Sciatic nerve (tissue), 2 donors: ENCODE results near the gene CMSS1. TPM values are rescaled to one million over a fixed set of nuclear protein-coding genes. Genes with fewer than 3 reads are reported as not detected.
"Not testable (repeated sequence)": the region's sequence is repeated elsewhere in the genome, so short reads cannot be mapped to it uniquely, and the experiment has no call there.

Experiments
- ATAC-seq: fragments of 200-7000 bp; cut with Tn5 transposase; one replicate; pipeline ENCODE4 v1.9.1; 2020; ENCODE audit warnings: mild to moderate bottlenecking, moderate library complexity
- DNase-seq: peaks from one replicate; pipeline ENCODE4 v3.0.0-alpha.2; 2020; ENCODE audit warnings: low spot score
- intact Hi-C: fragments of 100-400 bp; cut with DNase I; formaldehyde crosslinking; loops from one replicate; pipeline ENCODE4 v1.14.2; 2022
- total RNA-seq: library from RNA; stranded (reverse); fragmentation: NEBNext Ultra II Directional; extraction: Animal tissue kit (Norgen Biotek cat#: 25700); gene quantifications from one replicate; pipeline ENCODE4 v1.2.1, GENCODE V29; 2021
- donor health status: DM: no; HTN: no; CAD: no.
- donor health status: DM: no; HTN: no; CAD: no.

Gene CMSS1
- total RNA-seq, 1 donor from 2014 or later = 26.7 TPM

DNA sequence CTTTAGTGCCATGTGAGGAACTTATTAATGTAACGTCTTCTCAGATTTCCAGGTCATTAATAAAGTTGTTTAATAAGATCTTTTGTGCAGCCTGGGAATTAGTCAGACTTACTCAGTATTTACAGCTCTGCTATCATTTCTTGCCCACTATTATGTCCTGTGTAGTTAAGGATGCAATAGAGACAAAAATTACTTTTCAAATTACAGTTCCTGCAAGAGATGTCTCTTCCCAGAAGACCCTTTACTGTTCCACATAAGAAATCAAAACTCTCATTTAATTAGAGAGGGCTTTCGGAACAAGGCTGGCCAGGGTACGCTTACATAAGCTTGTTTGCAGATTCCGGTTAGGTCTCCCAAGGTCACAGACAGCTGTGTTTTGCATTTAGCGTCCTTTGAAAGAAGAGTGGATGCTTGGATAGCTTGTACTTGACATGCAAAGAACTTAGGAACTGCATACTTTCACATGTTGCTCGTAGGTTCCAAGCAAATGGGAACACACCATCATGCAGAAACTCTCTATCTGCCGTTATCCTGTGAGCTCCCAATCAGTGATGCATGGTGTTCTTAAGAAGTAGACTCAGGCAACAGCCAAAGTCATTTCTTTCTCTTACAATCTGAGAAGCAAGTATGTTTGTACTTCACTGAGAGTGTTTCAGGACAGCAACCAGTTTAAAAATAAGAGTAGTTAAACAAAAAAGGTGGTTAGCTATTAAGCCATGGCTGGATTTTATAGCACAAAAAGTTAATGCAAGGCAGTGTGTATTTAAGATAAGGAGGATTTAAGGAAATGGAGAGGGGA lies 259.3 kb downstream of the CMSS1 start:
- peak; percentile 21 for ATAC-seq
- DNase-seq = no peak
- intact Hi-C loops = no loop called here

DNA sequence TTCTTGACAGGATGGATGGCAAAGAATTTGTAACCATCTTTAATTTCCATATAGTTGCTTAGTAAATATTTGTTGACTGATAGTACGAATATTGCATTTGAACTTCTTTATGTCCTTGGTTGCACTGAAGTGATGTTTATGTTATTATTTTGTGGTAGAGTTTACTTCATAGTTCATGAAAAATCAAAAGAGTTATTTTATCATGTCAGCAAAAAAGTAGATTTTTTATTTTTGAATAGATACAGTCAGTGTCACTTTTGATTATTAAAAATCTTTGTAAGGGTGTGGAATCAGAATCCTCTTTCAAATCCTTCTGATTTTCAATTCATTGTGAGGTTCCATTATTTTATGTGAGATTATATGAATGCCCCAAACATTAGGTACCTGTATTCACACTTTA lies 261.7 kb downstream of the CMSS1 start:
- no peak for DNase-seq
- intact Hi-C loops = no loop called here

DNA sequence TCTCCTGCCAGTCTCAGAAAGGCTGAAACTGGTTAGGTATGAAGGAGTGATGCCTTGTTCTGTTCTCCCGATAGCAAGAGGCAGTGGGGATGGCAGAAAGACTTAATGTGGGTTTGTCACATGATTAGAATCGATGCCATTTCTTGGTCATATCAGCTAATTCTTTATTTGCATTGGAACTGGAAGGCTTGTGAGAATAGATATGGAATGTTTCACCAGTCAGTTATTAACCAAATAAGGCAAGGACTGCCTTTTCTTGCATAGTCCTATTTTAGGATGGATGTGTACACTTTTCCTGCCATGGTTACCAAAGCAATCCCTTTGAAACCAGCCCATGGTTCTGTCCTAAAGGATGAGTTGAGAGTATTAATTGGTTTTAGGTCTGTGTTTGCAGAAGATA lies 262.9 kb downstream of the CMSS1 start:
- no peak for ATAC-seq
- DNase-seq = no peak
- intact Hi-C loops = no loop called here

More for the DNA sequence above, 261.7 kb downstream of the CMSS1 start:
- no peak for ATAC-seq

DNA sequence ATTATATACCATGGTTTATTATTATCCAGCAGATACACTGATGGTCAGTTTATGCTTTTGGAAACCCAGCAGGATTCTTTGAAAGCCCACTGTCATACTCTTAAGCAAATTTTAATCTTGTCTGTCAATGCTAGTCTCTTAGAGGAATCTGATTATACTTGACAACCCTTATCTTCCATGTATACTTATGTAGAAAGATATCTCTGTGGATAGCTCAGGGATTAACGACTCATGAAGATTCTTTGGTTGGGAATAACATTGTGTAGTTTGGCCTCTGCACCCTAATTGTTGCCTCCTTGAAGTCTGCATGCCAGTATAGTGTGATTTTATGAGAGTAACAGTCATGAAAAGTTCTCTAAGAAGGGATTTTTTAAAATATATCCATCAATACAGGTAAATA lies 263.6 kb downstream of the CMSS1 start:
- DNase-seq (no peak), ATAC-seq (no peak)
- intact Hi-C loops = no loop called here

DNA sequence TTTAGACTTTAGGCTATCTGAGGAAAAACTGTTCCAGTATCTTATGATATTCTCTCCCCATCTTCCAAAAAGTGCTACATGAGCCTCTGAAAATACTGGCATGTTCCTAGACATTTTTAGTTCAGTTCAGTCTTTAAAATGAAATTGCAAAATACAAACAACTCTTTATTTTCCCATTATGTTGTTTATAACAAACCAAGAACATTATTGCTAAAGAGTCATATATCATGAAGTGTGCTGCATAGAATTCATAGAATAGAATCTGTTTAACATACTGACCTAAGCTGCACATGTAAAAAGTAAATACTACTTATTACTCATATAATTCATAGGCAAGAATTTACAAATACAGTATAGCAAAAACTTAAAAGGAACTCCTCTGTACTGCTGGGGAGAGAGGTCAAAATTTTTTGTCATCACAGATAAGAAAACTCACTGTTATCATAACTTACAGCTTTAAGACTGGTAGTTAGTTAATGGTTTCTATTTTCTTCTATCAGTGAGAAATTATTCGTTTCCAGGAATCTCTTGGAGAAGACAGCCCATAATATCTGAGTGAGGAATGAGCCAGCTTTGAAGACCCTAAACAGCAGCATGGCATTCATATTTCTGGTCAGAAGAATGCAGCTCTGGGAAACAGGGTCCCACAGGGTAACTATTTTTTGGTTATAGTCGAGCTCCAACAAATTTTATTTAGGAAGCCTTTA lies 264.5 kb downstream of the CMSS1 start:
- no peak for DNase-seq
- intact Hi-C loops = no loop called here
- ATAC-seq = no peak

DNA sequence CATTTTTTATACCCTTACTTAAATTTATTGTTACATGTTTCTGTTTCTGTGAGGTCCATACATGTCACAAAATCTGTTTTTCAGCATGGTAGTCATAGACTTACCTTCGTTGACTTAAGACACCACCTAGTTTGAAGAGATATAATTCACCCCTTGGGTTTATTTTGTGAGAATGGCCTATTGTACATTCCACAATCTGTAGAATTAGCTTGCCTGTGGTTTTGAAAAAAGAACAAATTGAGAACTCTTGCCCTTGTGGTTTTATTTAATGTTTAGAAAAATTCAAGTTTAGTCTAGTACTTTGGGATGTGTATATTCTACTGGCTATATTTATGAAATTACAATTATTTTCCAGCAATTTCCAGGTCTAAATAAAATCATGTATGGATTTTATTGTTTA lies 265.1 kb downstream of the CMSS1 start:
- DNase-seq = no peak
- ATAC-seq = no peak
- intact Hi-C loops = no loop called here

DNA sequence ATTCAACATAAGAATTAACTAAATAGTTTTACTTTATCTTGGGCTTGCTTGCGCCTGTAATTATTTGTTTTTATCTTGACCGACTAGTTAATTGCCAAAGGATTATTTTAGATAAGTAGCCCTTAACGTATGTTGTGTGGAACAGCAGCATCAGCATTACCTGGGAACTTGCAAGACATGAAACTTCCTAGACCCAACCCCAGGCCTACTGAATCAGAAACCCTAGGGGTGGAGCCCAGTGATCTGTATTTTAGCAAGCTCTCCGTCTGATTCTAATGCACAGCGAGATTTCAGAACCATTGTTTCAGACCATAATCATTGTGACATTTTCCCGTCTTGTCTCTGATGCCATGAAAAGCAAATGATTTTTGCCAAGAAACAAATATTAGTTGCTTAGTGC lies 265.5 kb downstream of the CMSS1 start:
- intact Hi-C loops = no loop called here
- ATAC-seq (no peak), DNase-seq (no peak)

DNA sequence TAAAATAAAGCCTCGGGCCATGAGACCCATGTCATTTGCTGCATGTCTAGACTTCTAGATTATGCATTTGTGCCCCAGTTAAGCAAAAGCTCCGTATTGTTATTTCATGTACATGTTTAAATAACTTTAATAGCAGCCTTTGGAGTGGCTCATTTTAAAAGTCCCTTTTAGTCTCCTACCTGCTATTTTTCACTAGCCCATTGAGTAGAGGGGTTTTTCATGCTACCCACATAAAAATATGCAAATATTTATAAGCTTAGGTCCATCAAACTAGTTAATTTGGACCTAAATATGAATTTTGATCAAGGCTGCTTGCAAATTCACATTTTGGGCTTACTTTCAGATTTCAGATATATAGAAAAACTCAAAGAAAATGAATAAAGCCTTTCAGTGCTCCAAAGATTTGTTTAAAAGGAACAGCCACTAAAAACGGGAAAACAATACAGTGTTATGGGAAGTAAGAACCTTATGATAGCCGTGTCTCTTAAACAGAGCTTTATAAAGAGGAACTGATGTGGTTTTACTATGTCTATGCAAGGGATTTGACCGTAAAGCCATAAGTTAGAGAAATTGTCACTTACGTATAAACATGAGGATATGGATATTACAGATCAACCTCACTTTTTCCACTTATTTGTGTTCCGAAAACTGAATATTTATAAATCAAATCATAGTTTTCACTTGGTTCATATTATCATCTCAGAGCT lies 266.6 kb downstream of the CMSS1 start:
- intact Hi-C loops = no loop called here
- DNase-seq (no peak), ATAC-seq (peak; percentile 53)

DNA sequence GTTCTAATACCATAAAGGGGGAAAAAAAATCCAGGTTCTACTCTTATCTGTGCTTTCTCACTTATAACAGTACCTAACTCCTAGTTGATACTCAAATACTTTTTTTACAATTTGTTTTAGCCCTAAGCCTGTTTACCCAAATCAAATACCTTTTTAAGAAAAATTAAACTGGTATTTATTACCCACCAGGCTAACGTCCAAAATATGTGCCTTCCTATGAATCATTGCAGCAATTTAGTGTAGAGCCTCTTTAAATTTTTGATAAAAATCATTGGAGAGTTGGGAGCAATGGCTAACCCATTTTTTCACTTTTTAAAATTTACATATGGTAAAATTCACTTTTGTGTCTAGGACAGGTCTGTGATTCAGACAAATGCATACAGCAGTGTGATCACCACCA lies 268.7 kb downstream of the CMSS1 start:
- no peak for ATAC-seq
- intact Hi-C loops = no loop called here

DNA sequence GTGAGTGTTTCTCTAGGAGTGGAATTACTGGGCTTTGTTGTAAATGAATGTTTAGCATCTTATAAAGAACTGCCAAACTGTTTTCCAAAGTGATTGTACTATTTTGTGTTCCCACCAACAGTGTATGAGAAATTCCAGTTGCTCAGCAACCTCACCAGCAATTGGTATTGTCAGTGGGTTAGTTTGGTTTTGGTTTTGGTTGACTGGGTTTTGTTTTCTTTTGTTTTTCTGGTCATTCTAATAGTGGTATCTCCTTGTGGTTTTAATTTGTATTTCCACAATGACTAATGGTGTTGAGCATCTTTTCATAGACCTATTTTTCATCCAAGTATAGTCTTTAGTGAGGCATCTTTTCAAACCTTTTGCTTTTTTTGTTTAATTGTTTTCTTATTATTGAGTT lies 269.5 kb downstream of the CMSS1 start:
- ATAC-seq = no peak
- intact Hi-C loops = no loop called here
- DNase-seq = no peak

More for the DNA sequence above, 268.7 kb downstream of the CMSS1 start:
- DNase-seq = no peak

DNA sequence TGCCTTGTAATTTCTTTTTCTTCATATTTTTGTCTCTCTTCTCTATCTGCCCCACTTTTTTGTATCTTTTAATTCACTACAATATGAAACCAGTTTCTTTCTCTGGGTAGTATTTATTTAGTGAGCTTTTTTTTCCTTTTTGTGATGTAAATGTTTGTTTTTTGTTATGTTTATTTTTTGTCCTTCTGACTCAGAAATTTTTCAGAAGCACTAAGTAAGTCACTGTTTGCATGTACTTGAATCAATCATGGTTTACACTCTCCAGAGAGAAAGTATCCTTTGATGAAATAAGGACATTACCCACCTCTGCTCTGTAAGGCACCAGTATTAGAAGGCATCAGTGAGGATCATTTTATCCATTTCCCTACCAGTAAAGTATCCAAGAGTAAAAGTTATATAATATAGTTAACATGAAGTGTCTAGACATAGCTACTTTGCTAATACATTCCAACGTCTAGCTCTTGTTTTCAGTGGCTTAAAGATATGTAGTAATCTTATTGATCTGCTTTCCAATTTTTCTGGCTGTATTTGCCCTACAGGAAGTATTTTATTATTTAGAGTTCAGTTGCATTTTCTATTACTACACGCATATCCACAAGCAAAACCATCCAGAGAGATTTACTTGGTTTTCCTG lies 271.2 kb downstream of the CMSS1 start:
- DNase-seq (no peak), ATAC-seq (no peak)
- intact Hi-C loops = no loop called here

DNA sequence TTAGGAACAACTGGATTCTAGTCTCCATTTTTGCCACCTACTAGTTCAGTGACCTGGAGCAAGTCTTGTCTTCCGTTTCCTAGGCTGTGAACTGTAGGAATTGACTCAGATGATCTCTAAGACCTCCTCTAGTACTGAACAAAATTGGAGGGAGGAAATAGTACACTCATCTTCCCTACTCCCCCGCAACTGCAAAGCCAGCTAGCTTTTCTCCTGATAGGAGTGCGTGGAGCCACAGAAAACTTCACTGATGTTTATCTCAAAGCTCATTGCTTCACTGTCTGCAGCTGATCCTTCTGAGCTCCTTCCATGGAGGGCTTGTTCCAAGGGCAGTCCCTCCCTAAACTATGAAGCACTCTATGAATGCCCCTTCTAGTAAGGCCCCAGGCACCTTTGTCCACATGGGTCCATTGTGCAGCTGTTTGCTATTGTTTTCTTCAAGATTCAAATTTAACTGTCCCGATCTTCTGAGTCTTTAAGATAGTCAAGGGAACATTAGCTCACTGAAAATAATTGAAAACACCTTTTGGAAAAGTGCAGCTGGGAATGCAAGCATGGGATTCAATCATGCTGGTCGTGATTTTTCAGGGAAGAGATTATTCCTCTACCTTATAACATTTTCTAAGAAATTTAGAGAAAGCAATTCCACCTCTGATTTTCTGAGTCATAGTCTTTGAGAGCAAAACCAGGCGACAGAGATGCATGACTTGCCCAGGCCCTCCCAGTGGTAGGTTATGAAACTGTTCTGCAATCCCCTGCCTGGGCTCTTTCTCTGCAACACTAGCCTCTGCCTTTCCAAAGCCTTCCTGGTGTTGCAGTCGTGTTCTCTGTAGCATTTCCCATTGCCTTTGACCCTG lies 272.4 kb downstream of the CMSS1 start:
- ATAC-seq = peak; percentile 55
- intact Hi-C loops = no loop called here
- no peak for DNase-seq

DNA sequence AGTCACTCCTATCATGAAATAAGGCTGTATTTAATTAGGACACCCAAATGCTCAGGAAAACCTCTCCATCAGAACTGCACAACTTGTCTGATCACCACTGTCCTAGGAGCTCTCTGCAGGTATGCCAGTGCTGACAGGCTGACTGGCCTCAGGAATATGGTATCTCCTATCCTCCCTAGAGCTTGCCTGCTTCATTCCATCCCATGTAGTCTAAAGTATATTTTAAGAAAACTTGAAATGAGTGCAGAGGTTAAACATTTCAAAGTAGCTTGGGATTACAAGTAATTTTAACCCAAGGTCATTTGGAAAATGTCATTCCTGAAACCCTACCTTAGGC lies 273.0 kb downstream of the CMSS1 start:
- DNase-seq (no peak), ATAC-seq (no peak)
- intact Hi-C loops = no loop called here

DNA sequence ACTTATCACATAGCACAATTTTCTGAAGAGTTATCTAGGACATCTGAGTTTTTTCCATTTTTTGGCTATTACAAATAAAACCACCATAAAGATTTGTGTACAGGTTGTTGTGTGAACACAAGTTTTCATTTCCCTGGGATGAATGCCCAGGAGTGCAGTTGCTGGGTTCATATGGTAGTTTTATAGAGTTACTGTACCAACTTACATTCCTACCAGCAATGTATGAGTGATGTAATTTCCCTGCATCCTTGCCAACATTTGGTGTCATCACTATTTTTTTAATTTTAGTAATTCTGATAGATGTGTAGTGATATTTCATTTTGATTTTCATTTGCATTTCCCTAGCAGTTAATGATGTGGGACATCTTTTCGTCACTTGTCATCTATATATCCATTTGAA lies 276.2 kb downstream of the CMSS1 start:
- ATAC-seq = no peak
- DNase-seq = no peak
- intact Hi-C loops = no loop called here

DNA sequence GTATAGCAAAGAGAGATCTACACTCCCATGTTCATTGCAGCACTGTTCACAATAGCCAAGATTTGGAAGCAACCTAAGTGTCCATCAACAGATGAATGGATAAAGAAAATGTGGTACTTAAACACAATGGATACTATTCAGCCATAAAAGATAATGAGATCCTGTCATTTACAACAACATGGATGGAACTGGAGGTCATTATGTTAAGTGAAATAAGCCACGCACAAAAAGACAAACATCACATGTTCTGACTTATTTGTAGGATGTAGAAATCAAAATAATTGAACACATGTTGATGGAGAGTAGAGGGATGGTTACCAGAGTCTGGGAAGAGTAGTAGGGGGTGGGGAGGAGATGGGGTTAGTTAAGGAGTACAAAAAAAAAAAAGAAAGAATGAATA lies 278.6 kb downstream of the CMSS1 start:
- DNase-seq, intact Hi-C loops, ATAC-seq: not testable (repeated sequence)

DNA sequence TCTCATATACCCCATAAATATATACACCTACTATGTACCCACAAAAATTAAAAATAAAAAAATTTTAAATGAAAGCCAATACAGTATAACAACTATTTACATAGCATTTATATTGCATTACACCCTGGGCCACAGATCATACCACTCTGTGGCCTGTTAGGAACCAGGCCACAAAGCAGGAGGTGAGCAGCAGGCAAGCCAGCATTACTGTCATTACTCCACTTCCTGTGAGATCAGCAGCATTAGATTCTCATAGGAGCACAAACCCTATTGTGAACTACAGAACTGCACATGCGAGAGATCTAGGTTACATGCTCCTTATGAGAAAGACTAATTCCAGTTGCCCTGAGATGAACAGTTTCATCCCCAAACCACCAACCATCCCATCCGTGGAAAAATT lies 279.2 kb downstream of the CMSS1 start:
- ATAC-seq (no peak), DNase-seq (no peak)
- intact Hi-C loops = no loop called here

DNA sequence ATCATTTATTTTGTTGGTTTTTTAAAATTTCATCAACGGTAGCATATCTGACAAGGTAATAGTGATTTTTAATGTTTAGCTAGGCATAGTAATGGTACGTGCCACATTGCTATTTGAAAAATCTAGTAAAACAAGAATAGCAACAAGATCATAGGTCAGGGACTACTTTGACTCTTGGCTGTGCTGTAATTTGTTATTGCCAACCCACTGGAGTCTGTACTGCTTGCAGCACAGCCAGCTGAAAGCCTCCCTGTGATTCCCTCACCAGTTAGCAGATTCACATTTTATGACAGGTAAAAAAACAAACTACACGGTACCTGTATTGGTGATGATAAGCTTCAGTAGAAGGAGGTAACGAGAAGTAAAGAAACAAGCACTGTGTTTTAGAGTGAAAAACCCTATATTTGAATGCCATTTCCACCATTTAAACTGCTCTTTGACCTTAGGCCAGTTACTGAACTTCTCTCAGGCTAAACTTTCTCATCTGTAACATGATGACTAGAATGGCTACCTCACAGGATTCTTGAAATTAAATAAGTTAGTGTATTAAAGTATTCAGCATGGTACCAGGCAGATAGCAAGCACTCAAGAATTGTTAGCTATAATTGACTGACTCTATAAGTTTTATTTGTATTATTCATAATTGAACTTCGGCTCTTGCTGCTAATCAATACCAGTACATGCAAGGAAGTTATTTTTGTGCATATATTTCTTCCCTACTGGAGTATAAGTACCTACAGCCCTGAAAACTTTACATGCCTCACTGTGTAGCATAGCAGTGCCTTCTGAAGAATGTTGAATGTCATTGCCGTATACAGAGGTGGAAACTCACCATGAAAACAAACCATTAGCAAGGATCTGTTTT lies 280.5 kb downstream of the CMSS1 start:
- no peak for DNase-seq

DNA sequence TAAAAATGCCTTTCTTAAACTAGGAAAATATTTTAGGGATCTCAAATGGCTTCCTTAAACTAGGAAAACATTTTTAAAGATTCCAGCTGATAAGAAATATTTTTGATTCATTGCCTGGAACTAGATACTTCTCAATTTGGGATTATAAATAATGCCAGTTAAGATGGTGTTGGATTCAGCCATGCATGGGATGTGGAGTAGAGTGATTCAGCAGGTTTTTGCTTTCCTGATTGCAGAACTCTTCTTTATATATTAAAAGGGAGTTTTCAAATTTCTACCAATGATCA lies 281.1 kb downstream of the CMSS1 start:
- DNase-seq (no peak), ATAC-seq (no peak)
- intact Hi-C loops = no loop called here

More for the DNA sequence above, 280.5 kb downstream of the CMSS1 start:
- intact Hi-C loops = no loop called here
- peak; percentile 88 for ATAC-seq
